GM21447 (cell line): Measurements from ENCODE around the gene MPST.
"Not testable (repeated sequence)": the region's sequence is repeated elsewhere in the genome, so short reads cannot be mapped to it uniquely, and the experiment has no call there.

Source experiments
- ATAC-seq: cut with Tn5 transposase; IDR thresholded peaks from one replicate; pipeline ENCODE4 v1.9.1; 2021; ENCODE audit not compliant: unreplicated experiment

Gene MPST

GRCh38 chr22:37019309-37020191, at the start of gene MPST, which contains the start of gene TST:
Gene MPST, plus strand, starts transcription at chr22:37019742. Its CDS starts 95 bp downstream, at chr22:37019837.
Gene TST, minus strand, starts transcription at chr22:37019447. Its CDS starts 715 bp downstream, at chr22:37018732.
- ATAC-seq: no peak

GRCh38 chr22:36971341-36972125, 48.0 kb upstream of the MPST start:
- no peak for ATAC-seq

- no peak for ATAC-seq
Observed at GRCh38 chr22:36976606-36977005, 42.9 kb upstream of the MPST start.

DNA sequence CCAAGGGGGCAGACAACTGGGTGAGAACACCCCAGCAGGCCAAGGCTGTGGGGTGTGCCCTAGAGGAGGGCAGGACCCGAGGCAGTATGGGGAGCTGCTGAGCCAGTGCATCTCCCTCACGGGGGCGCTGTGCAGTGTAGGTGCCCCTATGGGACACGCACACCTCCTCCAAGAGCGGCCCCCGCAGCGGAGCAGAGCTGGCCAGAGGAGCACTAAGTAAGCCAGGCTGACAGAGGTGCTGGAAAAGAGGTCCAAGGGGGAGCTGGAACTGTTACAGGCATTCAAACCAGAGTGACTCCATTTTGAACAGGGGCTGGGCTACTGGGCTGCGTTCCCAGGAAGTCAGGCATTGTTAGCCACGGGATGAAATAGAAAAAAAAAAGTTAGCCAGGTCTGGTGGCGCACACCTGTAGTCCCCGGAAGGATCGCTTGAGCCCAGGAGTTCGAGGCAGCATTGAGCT, 42.1 kb upstream of the MPST start:
- no peak for ATAC-seq

GRCh38 chr22:36977947-36978660, 41.4 kb upstream of the MPST start:
- ATAC-seq: no peak

GRCh38 chr22:36979016-36979910, 40.3 kb upstream of the MPST start:
- ATAC-seq: no peak

DNA sequence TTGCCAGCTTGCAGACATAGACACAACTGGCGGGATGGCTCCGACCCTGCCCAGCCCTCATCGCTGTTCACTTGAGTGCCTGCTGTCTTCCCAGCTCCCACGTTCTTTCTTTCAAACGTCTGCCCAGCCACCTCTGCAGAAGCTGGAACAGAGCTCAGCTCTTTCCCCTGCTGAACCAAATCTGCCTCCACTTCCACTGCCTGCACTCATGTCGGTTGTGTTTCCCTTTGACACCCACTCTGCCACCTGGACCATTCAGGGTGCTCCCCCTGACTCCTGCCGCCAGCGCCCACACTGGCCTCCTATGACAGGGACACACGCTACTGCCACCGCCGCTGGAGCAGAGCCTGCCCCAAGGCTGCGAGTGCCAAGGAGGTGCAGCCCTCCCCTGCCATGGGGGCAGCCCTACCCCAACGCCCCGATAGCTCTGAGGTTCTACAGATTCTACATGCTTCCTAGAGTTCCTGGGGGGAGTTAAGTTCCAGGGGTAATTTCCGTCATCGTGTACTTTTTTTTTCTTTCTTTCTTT, 38.2 kb upstream of the MPST start:
- no peak for ATAC-seq

DNA sequence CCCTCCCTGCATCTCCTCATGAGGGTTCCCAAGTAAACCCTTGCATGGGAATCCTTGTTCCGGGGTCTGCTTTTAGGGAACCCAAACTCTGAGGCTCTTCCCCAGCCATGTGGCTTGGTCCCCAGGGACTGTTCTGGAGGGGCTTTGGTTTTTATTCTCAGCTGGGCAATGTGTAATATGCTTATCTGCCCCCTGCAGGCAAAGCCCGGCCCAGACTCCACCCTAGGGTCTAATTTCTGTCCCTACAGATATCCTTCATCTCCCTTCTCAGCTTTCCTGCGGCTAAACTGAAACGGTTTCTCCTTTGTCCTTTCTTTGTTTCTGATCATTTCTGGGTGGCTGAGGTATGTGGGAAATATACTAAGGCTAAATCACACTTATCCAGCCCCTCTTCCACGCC, 37.4 kb upstream of the MPST start:
- no peak for ATAC-seq

DNA sequence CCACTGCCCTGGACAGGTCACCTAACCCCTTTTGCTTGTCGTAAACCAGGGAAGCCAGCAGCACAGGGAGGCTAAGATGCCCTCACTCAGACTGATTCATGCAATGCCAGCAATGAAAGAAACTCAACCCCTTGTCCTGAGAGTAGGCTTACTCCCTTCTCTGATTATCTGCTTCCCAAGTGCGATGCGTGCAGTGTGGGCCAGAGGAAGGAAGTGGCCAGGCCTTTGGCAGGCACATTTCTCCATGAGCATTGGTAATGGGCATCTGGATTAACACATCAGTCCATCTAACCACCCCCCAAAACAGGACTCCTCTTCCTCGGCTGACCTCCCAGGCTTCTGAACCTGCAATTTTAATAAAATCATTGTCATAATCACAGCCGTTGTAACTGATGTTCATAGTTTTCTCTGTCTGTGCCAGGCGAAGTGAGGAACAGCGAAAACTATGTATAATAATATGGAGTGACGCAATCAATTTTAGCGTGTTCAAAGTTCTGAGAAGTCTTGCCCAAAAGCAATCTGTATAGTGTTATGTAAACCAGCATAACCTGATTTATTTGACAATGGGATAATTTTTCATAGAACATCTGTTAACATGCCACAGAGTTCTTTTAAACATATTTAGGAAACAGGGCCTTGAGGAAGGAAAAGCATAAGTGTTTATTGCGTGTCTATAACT, 34.2 kb upstream of the MPST start:
- ATAC-seq: no peak

GRCh38 chr22:36986242-36986821, 33.2 kb upstream of the MPST start:
- ATAC-seq: no peak

DNA sequence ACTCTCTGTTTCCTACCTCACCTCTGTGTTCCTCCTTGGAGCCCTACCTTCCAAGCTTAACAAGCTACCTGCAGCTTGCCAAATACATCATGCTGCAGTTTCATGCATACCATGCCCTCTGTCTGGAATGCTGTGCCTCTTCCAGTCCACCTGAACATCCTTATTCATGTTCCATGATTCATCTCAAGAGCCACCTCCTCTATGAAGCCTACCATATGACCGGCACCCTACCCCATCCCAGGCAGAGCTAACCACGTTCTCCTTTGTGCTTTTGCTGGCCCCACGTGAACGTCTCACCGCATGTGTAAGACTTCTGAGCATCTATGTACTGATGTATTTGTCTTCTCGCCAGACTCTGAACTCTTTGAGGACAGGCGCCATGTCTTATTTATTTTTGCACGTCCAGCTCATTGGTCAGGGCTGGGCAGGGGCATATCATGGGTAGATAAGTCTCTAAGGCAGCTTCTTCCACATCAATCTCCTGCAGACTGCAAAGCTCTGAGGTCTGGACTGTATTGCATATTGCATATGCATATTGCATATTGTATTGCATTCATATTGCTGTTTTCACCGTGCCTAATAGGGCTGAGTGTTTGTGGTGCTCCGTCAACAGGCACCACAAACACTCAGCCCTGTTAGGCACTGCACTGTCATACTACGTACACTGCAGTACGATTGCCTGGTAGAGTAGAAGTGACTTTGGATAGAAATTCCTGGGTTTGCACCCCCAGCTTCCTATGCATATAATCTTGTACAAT, 31.3 kb upstream of the MPST start:
- no peak for ATAC-seq

GRCh38 chr22:36989012-36989411, 30.5 kb upstream of the MPST start:
- ATAC-seq: not testable (repeated sequence)

GRCh38 chr22:36990457-36990856, 29.1 kb upstream of the MPST start:
- ATAC-seq: no peak

DNA sequence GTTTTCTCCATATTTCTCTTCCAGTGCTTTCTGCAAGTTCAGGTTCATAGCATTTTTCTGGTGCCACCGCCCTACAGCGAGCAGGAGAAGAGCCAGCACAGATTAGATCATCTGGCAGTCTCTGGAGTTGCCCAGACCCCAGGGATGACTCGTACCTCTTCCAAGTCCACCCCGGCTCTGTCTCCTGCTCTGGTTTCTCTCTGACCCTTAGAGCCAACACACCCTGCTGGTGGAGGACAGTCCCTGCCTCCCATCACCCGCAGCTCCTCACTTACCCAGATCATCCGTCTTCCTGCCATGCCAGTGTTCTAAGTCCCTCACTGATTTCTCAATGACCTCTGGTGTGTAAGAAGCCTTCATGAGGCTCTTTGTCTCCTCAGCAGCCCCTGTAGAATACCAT, 28.3 kb upstream of the MPST start:
- ATAC-seq: no peak

DNA sequence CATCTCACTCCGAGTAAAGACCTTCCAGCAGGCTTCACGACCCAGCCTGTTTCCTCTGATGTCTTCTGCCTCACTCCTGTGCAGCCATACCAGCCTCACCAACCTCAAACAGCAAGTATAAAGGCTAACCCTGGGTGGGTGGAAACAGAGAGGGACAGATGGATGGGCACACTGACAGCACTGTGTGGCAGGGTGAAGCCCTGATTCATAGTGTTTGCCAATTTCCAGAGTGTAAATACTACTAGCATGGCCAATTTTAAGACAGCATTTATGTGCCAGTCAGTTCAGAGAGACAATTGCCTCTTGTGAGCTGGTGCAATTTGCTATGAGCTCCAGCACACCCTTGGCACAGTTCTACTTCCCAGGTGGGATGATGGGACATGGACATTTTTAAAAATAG, 21.8 kb upstream of the MPST start:
- ATAC-seq: no peak

DNA sequence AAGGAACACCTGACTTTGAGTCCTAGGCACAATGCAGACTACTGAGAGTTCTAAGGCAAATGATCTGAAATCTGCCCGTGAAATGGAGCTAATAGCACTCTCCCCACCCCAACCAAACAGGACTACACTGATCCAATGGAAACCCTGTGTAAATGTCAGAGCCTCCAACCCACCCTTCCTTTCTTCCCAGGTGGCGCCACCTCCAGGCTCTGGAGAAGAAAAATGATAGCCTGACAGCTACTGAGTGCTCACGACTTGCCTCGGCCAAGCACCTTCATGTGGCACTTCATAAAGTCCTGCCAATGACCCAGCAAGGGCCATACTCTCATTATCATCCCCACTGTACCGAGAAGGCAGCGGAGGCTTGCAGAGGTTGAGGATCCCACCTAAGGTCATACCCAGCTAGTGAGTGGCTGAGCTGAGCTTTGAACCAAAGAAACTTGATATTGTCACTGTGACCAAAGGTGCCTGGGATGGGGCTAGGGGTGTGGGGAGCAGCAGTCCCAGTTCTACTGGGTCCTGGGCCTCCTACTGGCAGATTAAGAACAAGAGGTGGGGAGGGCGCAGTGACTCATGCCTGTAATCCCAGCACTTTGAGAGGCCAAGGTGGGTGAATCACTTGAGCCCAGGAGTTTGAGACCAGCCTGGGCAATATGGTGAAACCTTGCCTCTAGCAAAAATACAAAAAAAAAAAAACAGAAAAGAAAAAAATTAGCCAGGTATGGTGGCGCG, 20.8 kb upstream of the MPST start:
- no peak for ATAC-seq

- ATAC-seq: no peak
Observed at GRCh38 chr22:36999463-36999862, 20.1 kb upstream of the MPST start.
